ENCODE results near the gene KRTAP10-6.
"Not testable (repeated sequence)": the region's sequence is repeated elsewhere in the genome, so short reads cannot be mapped to it uniquely, and the experiment has no call there.

The KRTAP10-6 gene

DNA sequence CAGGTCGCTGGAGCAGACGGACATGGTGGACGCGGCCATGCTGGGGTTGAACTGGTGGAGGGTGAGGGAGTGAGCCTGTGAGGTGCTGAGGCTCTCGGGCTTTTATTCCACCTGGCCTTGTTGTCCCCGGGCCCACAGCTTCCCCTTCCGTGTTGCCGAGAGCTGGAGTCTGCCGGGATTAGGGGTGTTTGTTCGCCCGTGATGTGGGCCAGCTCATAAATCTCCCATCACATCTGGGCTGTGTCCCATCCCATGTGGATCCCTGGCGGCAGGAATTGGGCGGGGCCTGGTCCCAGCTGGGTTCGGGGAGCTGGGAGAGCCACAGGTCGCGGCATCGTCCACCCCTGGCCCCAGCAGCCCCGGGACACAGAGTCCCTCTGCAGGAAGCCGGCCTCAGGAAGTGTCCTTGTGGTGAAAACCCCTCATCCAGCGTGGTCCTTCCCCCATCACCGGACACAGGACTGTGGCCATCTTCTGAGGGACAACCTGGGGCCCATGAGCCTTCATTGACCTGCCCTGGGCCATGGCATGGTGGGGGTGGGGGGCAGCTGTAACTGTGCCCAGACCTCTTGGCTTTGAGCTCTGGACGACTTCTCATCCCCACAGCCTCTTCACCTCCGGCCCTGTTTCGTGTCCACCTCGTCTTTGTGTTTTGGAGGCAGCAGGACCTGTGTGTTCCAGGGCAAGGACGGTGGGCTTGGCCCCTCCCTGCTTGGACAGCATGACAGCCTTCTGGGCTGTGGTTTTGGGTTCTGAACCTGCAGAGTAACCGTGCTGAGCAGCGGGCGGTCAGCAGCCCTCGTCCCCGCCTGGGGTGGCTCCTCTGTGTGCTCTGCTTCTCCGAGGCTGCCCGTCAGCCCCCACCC is at the start of gene KRTAP10-6:
TSS of gene KRTAP10-6 (minus strand) at position 60 of the 866 bp plus-strand sequence. CDS start at position 39, 21 bp downstream.
- DNase-seq (ENCODE audit: low read depth): no peak

DNA sequence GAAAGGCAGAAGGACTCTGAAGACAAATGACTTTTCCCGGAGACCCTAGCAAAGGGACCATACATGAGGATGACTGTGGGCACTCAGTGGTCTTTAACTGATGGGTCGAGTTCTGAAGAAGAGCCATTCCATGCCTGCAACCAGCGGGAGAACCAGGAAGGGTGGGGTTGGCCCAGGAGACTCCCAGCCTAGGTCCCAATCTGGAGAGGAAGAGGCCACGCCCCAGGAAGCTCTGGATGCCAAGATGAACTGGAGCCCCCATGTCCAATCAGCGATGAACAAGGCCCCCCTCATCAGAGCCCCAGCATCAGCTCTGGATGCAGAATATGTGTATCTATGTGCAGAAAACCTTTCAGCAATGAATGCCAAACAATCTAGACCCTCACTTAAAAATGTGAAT is 48.5 kb upstream of the KRTAP10-6 start:
- DNase-seq (ENCODE audit: low read depth): no peak

DNA sequence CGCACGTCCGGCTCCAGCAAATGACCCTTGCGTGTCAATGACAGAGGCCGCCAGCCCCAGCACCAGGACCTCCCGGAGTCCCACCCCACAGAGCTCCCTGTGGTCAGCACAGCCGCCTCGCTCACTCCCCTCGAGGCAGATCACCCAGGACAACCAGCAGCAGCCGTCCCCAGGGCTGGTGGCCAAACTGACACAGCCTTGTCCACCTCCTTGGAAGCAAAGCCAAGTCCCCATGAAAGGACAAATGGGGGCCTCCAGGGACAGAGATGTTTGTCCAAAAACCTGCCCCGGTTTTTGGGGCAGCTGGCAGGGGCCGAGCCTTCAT is 47.0 kb upstream of the KRTAP10-6 start:
- no peak for DNase-seq (ENCODE audit: low read depth)

DNA sequence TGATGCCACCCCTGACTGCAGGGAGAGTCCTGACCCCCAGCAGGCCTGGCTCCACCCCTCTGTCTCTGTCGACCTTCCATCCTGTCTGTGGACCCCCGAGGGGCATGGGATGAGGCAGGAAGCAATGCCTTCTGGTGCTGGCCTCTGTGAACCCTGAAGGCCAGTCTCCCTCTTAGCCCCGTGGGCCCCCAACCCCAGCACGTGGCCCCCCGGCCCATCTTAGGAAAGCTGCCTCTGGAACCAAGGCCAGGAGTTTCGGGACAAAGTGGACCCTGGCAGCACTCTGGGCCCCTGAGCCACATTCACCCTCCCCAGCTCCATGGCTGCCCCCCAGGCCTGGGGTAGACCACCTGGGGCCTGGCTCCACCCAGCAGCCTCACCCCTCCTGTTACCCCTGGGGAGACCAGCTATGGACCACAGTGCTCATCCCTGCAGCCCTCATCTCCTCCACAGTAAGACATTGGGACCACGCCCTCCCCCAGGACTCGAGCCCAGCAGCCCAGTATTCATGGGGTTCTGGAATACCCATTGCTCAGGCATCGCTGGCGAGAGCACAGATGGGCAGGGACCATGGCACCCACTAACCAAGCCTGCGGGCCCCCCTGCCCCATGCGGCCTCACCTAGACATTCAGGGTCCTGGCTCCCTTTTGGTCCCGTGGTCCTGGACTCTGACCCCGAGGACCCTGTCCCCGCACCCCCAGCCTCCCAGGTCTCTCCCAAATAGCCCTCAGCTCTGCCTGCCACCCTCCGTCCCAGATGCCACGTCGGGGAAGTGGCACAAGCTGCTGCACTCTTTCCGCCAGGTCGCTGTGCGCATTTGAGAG is 46.4 kb upstream of the KRTAP10-6 start:
- DNase-seq (ENCODE audit: low read depth): not testable (repeated sequence)

GRCh38 chr21:44637851-44638348 is 45.6 kb upstream of the KRTAP10-6 start:
- not testable (repeated sequence) for DNase-seq (ENCODE audit: low read depth)

- DNase-seq (ENCODE audit: low read depth): no peak
Observed at GRCh38 chr21:44637018-44637850, 44.9 kb upstream of the KRTAP10-6 start, which contains the start of gene KRTAP10-10. Gene KRTAP10-10, plus strand, starts transcription at chr21:44637356. Its CDS starts 62 bp downstream, at chr21:44637418.

DNA sequence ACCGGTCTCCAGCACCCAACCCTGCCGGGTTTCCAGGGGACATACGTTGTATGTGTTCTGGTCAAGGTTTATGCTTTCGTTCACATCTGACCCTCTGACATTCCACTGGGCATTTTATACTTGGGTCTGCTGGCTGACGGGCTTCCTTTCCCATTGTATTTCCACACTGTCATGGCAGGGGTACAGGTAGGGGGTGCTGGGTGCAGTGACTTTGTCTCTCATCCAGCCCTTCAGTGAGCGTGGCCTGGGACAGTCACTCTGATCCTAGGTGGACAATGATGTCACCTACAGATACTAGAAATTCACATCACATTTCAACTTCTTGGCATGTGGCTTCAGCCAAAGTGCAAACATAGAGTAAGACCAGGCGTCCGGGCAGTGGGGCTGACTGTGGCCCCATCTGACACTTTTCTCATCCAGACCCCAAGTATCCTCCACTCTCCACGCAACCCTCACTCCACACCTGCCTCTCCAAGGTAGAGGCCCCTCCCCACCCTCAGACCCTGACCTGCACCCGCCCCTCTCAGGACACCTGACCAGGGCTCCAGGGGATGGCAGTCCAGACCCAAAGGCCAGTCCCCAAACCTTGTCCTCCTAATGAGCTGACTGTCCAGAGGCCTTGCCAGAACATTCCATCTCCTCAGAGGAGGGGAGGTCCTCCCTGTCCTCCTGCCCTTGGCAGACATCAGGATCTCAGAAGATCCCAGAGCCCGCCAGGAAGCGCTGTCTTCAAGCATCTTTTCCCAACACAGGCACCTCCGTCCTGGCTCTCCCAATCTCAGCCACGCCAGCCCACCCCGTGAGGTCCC is 44.1 kb upstream of the KRTAP10-6 start:
- DNase-seq (ENCODE audit: low read depth): no peak

DNA sequence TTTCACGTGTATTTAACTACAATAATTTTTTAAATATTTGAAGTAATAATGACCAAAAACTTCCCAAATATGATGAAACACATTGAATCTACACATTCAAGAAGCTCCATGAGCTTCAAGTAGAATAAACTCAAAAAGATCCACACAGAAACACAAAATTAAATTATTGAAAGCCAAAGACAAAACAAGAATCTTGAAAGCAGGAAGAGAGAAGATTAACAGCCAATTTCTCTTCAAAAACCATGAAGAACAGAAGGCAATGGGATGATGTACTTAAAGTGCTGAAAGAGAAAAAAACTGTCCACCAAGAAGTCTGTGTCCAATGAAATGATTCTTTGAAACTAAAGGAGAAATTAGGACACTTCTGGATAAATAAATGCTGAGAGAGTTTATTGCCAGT is 39.8 kb upstream of the KRTAP10-6 start:
- DNase-seq (ENCODE audit: low read depth): no peak

- DNase-seq (ENCODE audit: low read depth): no peak
Observed at GRCh38 chr21:44630440-44630839, 38.1 kb upstream of the KRTAP10-6 start.

DNA sequence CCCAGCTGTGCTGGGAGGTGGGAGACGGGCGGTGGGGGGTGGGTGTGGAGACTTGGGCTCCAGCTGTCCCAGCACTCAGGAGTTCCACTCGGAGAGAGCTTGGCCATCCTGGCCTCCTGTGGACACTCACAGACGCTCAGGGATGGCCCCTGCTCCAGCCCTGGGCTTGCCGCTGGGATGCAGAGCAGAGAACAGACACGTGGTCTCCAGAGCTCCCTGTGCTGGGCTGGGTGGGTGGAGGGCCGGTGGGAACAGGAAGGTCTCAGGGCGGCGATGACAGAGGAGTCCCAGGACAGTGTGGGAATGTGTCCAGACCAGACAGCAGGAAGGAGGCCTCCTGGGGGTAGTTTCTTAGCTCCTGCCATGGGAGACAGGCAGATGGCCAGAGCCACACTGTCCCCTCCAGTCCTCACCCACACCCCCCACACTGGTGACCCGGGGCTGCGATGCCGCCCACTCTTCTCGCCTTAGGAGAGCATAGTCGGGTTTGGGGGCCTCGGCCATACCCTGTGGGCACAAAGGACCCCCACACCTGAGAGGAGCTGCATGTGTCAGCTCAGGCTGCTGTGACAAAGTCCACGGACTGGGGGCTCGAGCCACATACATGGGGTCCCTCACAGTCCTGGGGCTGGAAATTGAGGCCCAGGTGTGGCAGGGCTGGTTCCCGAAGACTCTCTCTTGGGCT is 36.5 kb upstream of the KRTAP10-6 start:
- no peak for DNase-seq (ENCODE audit: low read depth)

DNA sequence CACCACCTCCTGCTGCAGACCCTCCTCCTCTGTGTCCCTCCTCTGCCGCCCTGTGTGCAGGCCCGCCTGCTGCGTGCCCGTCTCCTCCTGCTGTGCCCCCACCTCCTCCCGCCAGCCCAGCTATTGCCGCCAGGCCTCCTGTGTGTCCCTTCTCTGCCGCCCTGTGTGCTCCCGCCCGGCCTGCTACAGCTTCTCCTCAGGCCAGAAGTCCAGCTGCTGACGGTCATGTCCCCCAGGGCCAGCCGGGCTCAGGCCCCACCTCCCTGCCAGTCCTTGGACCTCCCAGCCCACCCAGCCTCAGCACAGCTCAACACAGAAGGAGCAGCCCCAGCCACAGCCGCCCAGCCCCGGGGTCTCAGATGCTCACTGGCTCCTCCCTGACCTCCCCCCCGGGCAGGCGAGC is 35.5 kb upstream of the KRTAP10-6 start:
- DNase-seq (ENCODE audit: low read depth): not testable (repeated sequence)

DNA sequence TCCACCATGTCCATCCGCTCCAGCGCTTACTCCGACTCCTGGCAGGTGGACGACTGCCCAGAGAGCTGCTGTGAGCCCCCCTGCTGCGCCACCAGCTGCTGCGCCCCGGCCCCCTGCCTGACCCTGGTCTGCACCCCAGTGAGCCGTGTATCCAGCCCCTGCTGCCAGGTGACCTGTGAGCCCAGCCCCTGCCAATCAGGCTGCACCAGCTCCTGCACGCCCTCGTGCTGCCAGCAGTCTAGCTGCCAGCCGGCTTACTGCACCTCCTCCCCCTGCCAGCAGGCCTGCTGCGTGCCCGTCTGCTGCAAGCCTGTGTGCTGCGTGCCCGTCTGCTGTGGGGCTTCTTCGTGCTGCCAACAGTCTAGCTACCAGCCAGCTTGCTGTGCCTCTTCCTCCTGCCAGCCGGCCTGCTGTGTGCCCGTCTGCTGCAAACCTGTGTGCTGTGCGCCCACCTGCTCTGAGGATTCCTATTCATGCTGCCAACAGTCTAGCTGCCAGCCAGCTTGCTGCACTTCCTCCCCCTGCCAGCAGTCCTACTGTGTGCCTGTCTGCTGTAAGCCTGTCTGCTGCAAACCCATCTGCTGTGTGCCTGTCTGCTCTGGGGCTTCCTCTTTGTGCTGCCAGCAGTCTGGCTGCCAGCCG is 35.0 kb upstream of the KRTAP10-6 start:
- DNase-seq (ENCODE audit: low read depth): not testable (repeated sequence)

GRCh38 chr21:44626673-44627143 is 34.4 kb upstream of the KRTAP10-6 start, which contains the start of gene KRTAP10-9:
Gene KRTAP10-9, plus strand, starts transcription at chr21:44627093. Its CDS starts 79 bp downstream, at chr21:44627172.
- no peak for DNase-seq (ENCODE audit: low read depth)

DNA sequence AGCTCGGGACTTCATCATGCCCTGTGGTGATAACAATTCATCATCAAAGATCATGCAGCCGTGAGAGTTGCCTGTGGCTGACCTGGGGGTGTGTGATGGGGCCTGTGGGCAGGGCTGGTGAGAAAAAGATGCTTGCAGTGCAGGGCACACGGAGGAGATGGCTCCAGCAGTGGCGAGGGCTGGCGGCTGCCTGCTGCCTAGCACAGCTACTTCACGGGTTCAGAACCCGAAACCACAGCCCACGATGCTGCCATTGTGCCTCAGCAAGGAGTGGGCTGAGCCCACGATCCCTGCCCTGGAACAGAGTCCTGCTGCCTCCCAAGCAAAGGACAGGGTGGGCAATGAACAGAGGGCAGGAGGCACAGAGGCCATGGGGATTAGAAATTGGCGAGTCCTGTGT is 34.0 kb upstream of the KRTAP10-6 start:
- no peak for DNase-seq (ENCODE audit: low read depth)

GRCh38 chr21:44625756-44626155 is 33.5 kb upstream of the KRTAP10-6 start:
- DNase-seq (ENCODE audit: low read depth): no peak

DNA sequence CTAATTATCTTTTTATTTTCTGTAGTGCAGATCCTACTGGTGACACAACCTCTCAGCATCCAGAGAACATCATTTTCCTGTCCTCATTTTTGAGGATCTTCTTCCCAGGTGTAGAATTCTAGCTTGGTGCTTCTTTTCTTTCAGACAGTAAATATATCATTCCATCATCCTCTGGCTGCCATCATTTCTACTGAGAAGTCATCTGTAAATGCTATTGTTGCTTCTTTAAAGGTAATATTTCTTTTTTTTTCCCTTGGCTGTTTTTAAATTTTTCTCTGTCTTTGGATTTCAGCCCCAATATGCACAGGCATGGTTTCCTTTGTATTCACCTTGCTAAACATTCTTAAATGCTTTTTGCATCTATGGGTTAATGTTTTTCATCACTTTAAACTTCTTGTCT is 31.3 kb upstream of the KRTAP10-6 start:
- no peak for DNase-seq (ENCODE audit: low read depth)

DNA sequence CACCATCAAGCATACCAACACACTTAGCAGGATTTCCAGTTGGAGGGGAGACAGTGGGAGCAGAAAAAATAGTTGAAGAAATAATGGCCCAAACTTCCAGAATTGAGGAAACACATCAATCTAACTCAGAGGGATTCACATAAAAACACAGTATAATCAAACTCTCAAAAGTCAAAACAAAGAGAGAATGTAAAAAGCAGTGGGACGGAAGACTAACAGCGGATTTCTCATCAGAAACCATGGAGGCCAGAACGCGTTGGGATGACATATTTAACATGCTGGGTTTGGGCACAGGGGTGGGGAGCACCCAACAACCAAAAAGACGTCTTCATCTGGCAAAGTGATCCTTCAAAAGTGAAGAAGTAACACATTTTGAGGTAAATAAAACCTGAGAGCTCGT is 27.6 kb upstream of the KRTAP10-6 start:
- DNase-seq (ENCODE audit: low read depth): no peak

DNA sequence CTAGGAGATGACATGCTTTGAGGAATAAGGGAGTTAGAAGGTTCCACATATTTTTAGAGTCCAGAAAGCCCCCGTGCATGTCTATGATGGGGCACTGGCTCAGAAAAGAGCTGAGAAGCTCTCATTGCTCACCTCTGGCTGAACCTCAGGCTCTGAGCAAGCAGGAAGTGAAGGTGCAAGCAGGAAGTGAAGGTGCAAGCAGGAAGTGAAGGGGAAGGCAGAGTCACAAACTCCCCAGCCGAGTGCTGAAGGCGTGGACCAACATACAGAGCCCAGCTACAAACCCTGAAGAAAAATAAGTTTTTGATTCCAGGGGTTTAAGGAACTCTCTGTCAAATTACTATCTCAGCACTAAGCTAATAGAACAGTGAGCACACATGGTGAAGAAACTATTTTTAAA is 26.6 kb upstream of the KRTAP10-6 start:
- no peak for DNase-seq (ENCODE audit: low read depth)

- no peak for DNase-seq (ENCODE audit: low read depth)
Observed at GRCh38 chr21:44618504-44618903, 26.2 kb upstream of the KRTAP10-6 start.

DNA sequence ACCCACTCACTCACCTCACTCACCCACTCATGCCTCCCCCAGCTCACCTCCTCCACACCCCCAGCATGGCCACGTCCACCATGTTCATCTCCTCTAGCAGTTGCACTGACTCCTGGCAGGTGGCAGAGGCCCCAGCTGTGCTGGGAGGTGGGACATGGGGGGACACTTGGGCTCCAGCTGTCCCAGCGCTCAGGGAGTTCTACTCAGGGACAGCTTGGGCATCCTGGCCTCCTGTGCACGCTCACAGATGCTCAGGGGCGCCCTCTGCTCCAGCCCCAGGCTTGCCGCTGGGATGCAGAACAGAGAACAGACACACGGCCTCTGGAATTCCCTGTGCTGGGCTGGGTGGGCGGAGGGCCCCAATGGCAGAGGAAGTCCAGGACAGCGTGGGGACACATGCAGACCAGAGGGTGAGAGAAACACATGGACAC is 24.8 kb upstream of the KRTAP10-6 start:
- no peak for DNase-seq (ENCODE audit: low read depth)

Data from fibroblast of the conjunctiva (primary cell).